ENCODE data around the gene CD44.

Gene CD44

GRCh38 chr11:35271031-35271430 is 132.1 kb downstream of the CD44 start:
- DNase-seq = no peak

- peak; percentile 10 for DNase-seq
Observed at GRCh38 chr11:35272391-35272902, 133.5 kb downstream of the CD44 start.

GRCh38 chr11:35274909-35275785 is 136.2 kb downstream of the CD44 start:
- DNase-seq = peak; percentile 14

- no peak for DNase-seq
Observed at GRCh38 chr11:35275786-35276170, 136.8 kb downstream of the CD44 start.

GRCh38 chr11:35276396-35277145 is 137.6 kb downstream of the CD44 start:
- no peak for DNase-seq

GRCh38 chr11:35277827-35278226 is 138.9 kb downstream of the CD44 start:
- DNase-seq = no peak

GRCh38 chr11:35280727-35281126 is 141.8 kb downstream of the CD44 start:
- no peak for DNase-seq

- no peak for DNase-seq
Observed at GRCh38 chr11:35281169-35281688, 142.3 kb downstream of the CD44 start.
